DOHH2 (cell line): ENCODE results near the gene RASSF10.

ENCODE experiments used
- H3F3A ChIP-seq: fragments of 200-600 bp; sonication (generic), shearing (Covaris generic); 2 replicates; pipeline ENCODE4 v1.6.0; 2016; ENCODE audit warnings: antibody characterized with exemption, mild to moderate bottlenecking; ENCODE audit not compliant: control insufficient read depth, insufficient read depth
- H3K27ac ChIP-seq: fragments of 200-600 bp; sonication (generic); 2 replicates; pipeline ENCODE4 v1.5.1; 2014; ENCODE audit warnings: low read depth, mild to moderate bottlenecking, low read length, moderate library complexity
- H3K27me3 ChIP-seq: fragments of 200-600 bp; sonication (generic); 2 replicates; pipeline ENCODE4 v1.6.1; 2014; ENCODE audit warnings: mild to moderate bottlenecking, low read length, mixed read lengths; ENCODE audit not compliant: control insufficient read depth
- H3K36me3 ChIP-seq: fragments of 200-600 bp; sonication (generic); 2 replicates; pipeline ENCODE4 v1.6.1; 2014; ENCODE audit warnings: mild to moderate bottlenecking, low read length, moderate library complexity, mixed read lengths; ENCODE audit not compliant: control insufficient read depth
- H3K4me1 ChIP-seq: fragments of 200-600 bp; sonication (generic); 2 replicates; pipeline ENCODE4 v1.6.1; 2014; ENCODE audit warnings: mild to moderate bottlenecking, low read length, mixed read lengths; ENCODE audit not compliant: control insufficient read depth
- H3K4me2 ChIP-seq: fragments of 200-600 bp; sonication (generic); 2 replicates; pipeline ENCODE4 v1.6.0; 2014; ENCODE audit warnings: mild to moderate bottlenecking, low read length, moderate library complexity
- H3K4me3 ChIP-seq: fragments of 200-600 bp; sonication (generic); 2 replicates; pipeline ENCODE4 v1.5.1; 2014; ENCODE audit warnings: mild to moderate bottlenecking, low read length, mixed read lengths
- H3K79me2 ChIP-seq: fragments of 200-600 bp; sonication (generic); 2 replicates; pipeline ENCODE4 v1.6.1; 2014; ENCODE audit warnings: mild to moderate bottlenecking, low read length, mixed read lengths; ENCODE audit not compliant: control insufficient read depth
- H3K9me2 ChIP-seq: fragments of 200-600 bp; sonication (generic); replicated peaks from 2 replicates; pipeline ENCODE4 v1.6.1; 2014; ENCODE audit warnings: mild to moderate bottlenecking, low read length, mixed read lengths; ENCODE audit not compliant: control insufficient read depth
- H3K9me3 ChIP-seq: fragments of 200-600 bp; sonication (generic); 2 replicates; pipeline ENCODE4 v1.6.1; 2014; ENCODE audit warnings: antibody characterized with exemption, low read length, mixed read lengths; ENCODE audit not compliant: control insufficient read depth, insufficient read depth
- H4K20me1 ChIP-seq: fragments of 200-600 bp; sonication (generic); 2 replicates; pipeline ENCODE4 v1.6.0; 2014; ENCODE audit warnings: low read depth, mild to moderate bottlenecking, antibody characterized with exemption, low read length, moderate library complexity; ENCODE audit not compliant: control insufficient read depth, insufficient read depth
- CTCF ChIP-seq: fragments of 200-600 bp; sonication (generic); IDR thresholded peaks from one replicate; pipeline ENCODE4 v1.5.1; 2014; ENCODE audit warnings: antibody characterized with exemption, mild to moderate bottlenecking, low read depth, low read length; ENCODE audit not compliant: poor library complexity, severe bottlenecking
- EZH2phosphoT487 ChIP-seq: fragments of 200-600 bp; sonication (generic); IDR thresholded peaks from 2 replicates; pipeline ENCODE4 v1.6.1; 2017; ENCODE audit warnings: borderline replicate concordance, mild to moderate bottlenecking, antibody characterized with exemption, low read length, moderate library complexity, mixed read lengths

The RASSF10 gene

GRCh38 chr11:13046637-13047570 is 37.8 kb downstream of the RASSF10 start:
- Histone ChIP-seq H3K4me2 (no peak overlapping the region), H3K4me1 (no peaks in the 10 kb centered on the region), H3K27me3 (no peaks in the 10 kb centered on the region), H3K4me3 (no peak overlapping the region), H3K9me2 (no peaks in the 10 kb centered on the region), H3K9me3 (no peaks in the 10 kb centered on the region), H3K27ac (no peak overlapping the region), H3K79me2 (no peaks in the 10 kb centered on the region), H4K20me1 (no peaks in the 10 kb centered on the region), H3F3A (no peaks in the 10 kb centered on the region), H3K36me3 (no peaks in the 10 kb centered on the region)
- TF ChIP-seq EZH2phosphoT487 (no peak), CTCF (no peak)

- Histone ChIP-seq H3F3A (no peaks in the 10 kb centered on the region), H3K9me2 (no peaks in the 10 kb centered on the region), H3K36me3 (no peaks in the 10 kb centered on the region), H4K20me1 (no peaks in the 10 kb centered on the region), H3K79me2 (no peaks in the 10 kb centered on the region), H3K27ac (no peak overlapping the region), H3K4me1 (no peaks in the 10 kb centered on the region), H3K4me3 (no peak overlapping the region), H3K4me2 (no peak overlapping the region), H3K9me3 (no peaks in the 10 kb centered on the region), H3K27me3 (no peaks in the 10 kb centered on the region)
- TF ChIP-seq CTCF (no peak), EZH2phosphoT487 (no peak)
These were observed 38.8 kb downstream of the RASSF10 start for GRCh38 chr11:13047884-13048283.

GRCh38 chr11:13051257-13051656 is 42.1 kb downstream of the RASSF10 start:
- no peaks in the 10 kb centered on the region for H3K9me3 ChIP-seq
- no peak overlapping the region for H3K4me2 ChIP-seq
- H3K4me1 ChIP-seq, result no peaks in the 10 kb centered on the region
- no peaks in the 10 kb centered on the region for H3K79me2 ChIP-seq
- no peaks in the 10 kb centered on the region for H4K20me1 ChIP-seq
- no peaks in the 10 kb centered on the region for H3K9me2 ChIP-seq
- H3K27me3 ChIP-seq, result no peaks in the 10 kb centered on the region
- no peaks in the 10 kb centered on the region for H3F3A ChIP-seq
- no peak overlapping the region for H3K27ac ChIP-seq
- no peak overlapping the region for H3K4me3 ChIP-seq
- TF ChIP-seq EZH2phosphoT487, result no peak
- TF ChIP-seq CTCF, result no peak
- no peaks in the 10 kb centered on the region for H3K36me3 ChIP-seq
